ENCODE results near the gene PTPRD. TPM values are rescaled to one million over a fixed set of nuclear protein-coding genes. Genes with fewer than 3 reads are reported as not detected.
"Not testable (repeated sequence)": the region's sequence is repeated elsewhere in the genome, so short reads cannot be mapped to it uniquely, and the experiment has no call there.

PTPRD gene
- total RNA-seq, 2 experiments from 2014 or later: 0.10 TPM; not detected in 1

GRCh38 chr9:9395539-9395938 is 1217.3 kb downstream of the PTPRD start:
- intact Hi-C loops (cut with micrococcal nuclease): no loop called here
- Mint-ChIP-seq H3K4me3 (no peak overlapping the region), H3K4me1 (ENCODE audit: low read depth) (no peaks in the 10 kb centered on the region), H3K9me3 (peaks cover 13% of the 10 kb centered on the region), H3K27ac (no peak overlapping the region), H3K27me3 (no peaks in the 10 kb centered on the region), H3K36me3 (no peaks in the 10 kb centered on the region)
- ChIA-PET POLR2A (no interaction called here), CTCF (no interaction called here)
- no peak for DNase-seq

DNA sequence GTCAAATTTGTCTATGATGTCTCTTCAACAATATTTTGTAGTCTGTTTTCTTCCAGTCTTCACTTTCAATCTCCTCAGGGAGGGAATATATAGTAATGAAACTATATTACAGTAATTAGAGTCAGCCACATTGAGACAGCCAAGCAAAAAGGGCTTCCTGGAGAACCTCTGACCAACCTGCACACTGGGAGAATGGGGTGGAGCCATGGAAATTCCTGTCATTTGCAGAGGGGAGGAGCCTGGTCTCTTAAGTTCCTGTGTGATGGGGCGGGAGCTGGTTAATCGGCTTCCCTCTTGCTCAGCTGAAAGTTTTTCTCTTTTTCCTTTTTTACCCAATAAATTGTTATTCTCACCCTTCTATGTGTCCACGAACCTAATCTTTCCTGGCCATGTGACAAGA is 1220.0 kb downstream of the PTPRD start:
- Mint-ChIP-seq H3K36me3 (no peaks in the 10 kb centered on the region), H3K27ac (no peak overlapping the region), H3K27me3 (no peaks in the 10 kb centered on the region), H3K4me1 (ENCODE audit: low read depth) (no peaks in the 10 kb centered on the region), H3K4me3 (no peak overlapping the region), H3K9me3 (peaks cover 13% of the 10 kb centered on the region)
- ChIA-PET CTCF (no interaction called here), POLR2A (no interaction called here)
- intact Hi-C loops (cut with micrococcal nuclease): no loop called here
- DNase-seq: no peak

GRCh38 chr9:9389904-9390303 is 1222.9 kb downstream of the PTPRD start:
- Mint-ChIP-seq H3K27me3 (no peaks in the 10 kb centered on the region), H3K36me3 (no peaks in the 10 kb centered on the region)
- CTCF ChIA-PET: no interaction called here

DNA sequence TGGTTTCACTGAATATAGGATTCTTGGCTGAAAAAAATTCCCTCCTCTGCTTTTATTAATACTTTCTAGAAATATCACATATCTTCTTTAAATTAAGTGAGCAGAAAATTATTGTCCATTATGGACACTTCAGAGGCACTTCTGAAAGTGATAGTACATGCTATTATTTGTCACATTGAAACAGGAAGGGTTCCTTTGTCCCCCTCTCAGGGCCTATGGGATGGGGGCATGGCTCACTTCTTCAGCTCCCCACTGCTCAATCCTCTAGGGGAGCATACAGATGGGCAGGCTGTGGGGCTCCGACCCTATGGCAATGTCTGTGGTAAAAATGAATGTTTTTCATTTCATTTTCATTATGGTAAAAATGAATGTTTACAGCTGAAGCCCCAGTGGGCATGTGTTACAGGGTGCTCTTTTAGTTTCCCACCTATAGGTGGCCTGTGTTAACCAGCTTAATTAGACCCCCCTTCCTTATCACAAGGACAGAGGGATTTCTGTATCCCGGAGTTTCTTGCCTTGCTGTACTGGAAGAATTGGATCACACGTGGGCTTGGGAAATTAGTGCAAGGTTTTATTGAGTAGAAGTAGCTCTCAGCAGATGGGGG is 1225.2 kb downstream of the PTPRD start:
- H3K4me3 Mint-ChIP-seq: no peak overlapping the region
- no peaks in the 10 kb centered on the region for H3K4me1 Mint-ChIP-seq (ENCODE audit: low read depth)
- DNase-seq: no peak
- ChIA-PET POLR2A (no interaction called here), CTCF (no interaction called here)
- no peaks in the 10 kb centered on the region for H3K36me3 Mint-ChIP-seq
- H3K9me3 Mint-ChIP-seq: peaks cover 2% of the 10 kb centered on the region
- no peak overlapping the region for H3K27ac Mint-ChIP-seq
- intact Hi-C loops (cut with micrococcal nuclease): no loop called here
- no peaks in the 10 kb centered on the region for H3K27me3 Mint-ChIP-seq

More at GRCh38 chr9:9389904-9390303, 1222.9 kb downstream of the PTPRD start:
- intact Hi-C loops (cut with micrococcal nuclease): no loop called here
- Mint-ChIP-seq H3K9me3 (peaks cover 7% of the 10 kb centered on the region), H3K27ac (no peak overlapping the region), H3K4me3 (no peak overlapping the region), H3K4me1 (ENCODE audit: low read depth) (no peaks in the 10 kb centered on the region)
- POLR2A ChIA-PET: no interaction called here
- no peak for DNase-seq

GRCh38 chr9:9362332-9362731 is 1250.5 kb downstream of the PTPRD start:
- no peak for DNase-seq
- H3K4me3 Mint-ChIP-seq: no peak overlapping the region
- intact Hi-C loops (cut with micrococcal nuclease): no loop called here
- ChIA-PET CTCF (no interaction called here), POLR2A (no interaction called here)
- no peaks in the 10 kb centered on the region for H3K27me3 Mint-ChIP-seq
- H3K4me1 Mint-ChIP-seq (ENCODE audit: low read depth): no peaks in the 10 kb centered on the region
- peaks cover 4% of the 10 kb centered on the region for H3K9me3 Mint-ChIP-seq
- H3K27ac Mint-ChIP-seq: no peak overlapping the region
- no peaks in the 10 kb centered on the region for H3K36me3 Mint-ChIP-seq

DNA sequence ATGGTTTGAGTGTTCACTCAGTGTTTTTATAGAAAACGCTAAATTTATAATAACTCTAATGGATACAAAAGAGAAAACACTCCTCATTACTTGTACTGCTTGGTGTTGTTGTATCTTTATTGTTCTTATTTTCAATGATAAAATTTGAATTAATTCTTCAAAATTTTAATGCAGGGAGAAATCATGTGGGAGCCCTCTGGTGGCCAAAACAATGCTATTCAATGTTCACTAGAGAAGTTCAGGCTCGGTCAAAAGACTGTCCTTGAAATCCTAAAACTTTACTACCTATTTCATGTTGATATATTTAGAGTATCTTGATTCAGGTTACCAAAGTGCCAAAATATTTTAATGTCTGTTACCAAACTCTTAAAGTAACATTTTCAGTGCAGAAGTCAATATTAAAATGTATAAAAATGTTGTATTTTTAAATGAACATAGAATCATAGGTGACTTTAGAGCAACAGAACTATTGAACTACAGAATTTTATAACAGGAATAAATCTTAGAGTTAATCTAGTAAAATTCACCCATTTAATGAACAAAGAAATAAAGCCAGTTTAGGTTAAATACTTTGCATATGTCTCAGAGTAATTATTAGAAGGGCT is 1259.8 kb downstream of the PTPRD start:
- ChIA-PET CTCF (no interaction called here), POLR2A (no interaction called here)
- H3K27ac Mint-ChIP-seq: no peak overlapping the region
- H3K4me1 Mint-ChIP-seq (ENCODE audit: low read depth): no peaks in the 10 kb centered on the region
- DNase-seq: no peak
- no peaks in the 10 kb centered on the region for H3K27me3 Mint-ChIP-seq
- no peak overlapping the region for H3K4me3 Mint-ChIP-seq
- no peaks in the 10 kb centered on the region for H3K9me3 Mint-ChIP-seq
- intact Hi-C loops (cut with micrococcal nuclease): no loop called here
- no peaks in the 10 kb centered on the region for H3K36me3 Mint-ChIP-seq

DNA sequence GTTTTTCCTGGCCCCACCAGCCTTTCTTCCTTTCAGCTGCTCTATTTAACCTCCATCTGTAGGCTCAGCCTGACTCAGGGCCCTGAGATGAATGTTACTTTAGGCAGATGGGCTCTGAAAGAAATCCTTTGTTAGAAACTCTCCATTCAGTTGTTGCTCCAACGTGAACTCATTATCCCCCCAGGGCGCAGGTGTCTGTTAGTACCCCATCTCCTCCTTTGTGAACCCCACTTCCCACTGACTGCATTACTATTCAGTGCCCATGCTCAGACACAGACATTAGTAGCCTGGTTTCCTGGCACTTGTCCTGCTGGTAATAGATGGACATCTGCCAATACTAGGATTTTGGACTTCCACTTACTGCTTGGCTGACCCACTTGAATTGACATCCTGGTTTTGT is 1271.6 kb downstream of the PTPRD start:
- intact Hi-C loops (cut with micrococcal nuclease): no loop called here

DNA sequence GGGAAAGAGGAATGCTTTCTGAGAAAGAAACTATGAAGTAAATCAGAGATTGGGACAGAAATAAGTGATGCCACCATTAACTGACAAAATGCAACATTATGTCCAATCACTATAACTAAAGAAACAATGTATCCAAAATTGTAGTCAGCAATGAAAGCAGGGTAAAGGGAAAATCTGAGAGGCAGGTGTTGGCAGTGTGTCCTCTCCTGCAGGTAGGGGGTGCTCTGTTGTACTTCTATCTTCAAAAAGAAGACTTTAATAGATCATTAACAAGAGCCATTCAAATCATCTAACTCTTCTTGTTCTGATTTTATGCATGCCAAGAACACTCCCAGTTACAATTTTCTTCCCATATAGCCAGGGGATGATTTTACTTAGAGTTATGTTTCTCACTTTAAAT is 1275.7 kb downstream of the PTPRD start:
- intact Hi-C loops (cut with micrococcal nuclease): no loop called here
- no peak for DNase-seq
- Mint-ChIP-seq H3K36me3 (no peaks in the 10 kb centered on the region), H3K27ac (no peak overlapping the region), H3K4me3 (no peak overlapping the region), H3K27me3 (no peaks in the 10 kb centered on the region), H3K9me3 (peaks cover 5% of the 10 kb centered on the region), H3K4me1 (ENCODE audit: low read depth) (no peaks in the 10 kb centered on the region)
- POLR2A ChIA-PET: no interaction called here
- CTCF ChIA-PET: no interaction called here

More for the DNA sequence above, 1271.6 kb downstream of the PTPRD start:
- no peak for DNase-seq
- ChIA-PET CTCF (no interaction called here), POLR2A (no interaction called here)
- Mint-ChIP-seq H3K27ac (no peak overlapping the region), H3K27me3 (no peaks in the 10 kb centered on the region), H3K36me3 (no peaks in the 10 kb centered on the region), H3K9me3 (peaks cover 12% of the 10 kb centered on the region), H3K4me3 (no peak overlapping the region), H3K4me1 (ENCODE audit: low read depth) (no peaks in the 10 kb centered on the region)

DNA sequence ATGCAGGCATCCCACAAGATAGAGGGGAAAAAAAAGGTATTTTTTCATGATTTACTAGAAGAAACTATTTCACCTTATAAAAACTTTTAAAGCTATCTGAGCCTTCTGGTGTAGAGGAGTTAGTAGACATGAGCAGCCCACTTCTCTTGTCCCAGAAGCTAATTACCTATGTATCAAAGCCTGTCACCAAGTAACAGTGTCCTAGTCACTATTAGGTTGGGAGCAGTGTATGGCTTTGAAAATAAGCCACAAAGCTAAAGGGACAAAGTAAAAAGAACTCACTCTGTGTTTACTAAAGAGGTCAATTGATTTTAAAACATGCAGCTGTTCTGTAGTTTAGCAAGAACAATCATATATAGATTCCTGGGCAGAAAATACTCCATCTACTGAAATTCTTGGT is 1286.1 kb downstream of the PTPRD start:
- ChIA-PET CTCF (no interaction called here), POLR2A (no interaction called here)
- Mint-ChIP-seq H3K9me3 (peaks cover 8% of the 10 kb centered on the region), H3K4me1 (ENCODE audit: low read depth) (no peaks in the 10 kb centered on the region), H3K27me3 (no peaks in the 10 kb centered on the region), H3K36me3 (no peaks in the 10 kb centered on the region), H3K4me3 (no peak overlapping the region), H3K27ac (no peak overlapping the region)
- intact Hi-C loops (cut with micrococcal nuclease): no loop called here
- DNase-seq: no peak

GRCh38 chr9:9319007-9319406 is 1293.8 kb downstream of the PTPRD start:
- intact Hi-C loops (cut with micrococcal nuclease): no loop called here
- Mint-ChIP-seq H3K27ac (no peak overlapping the region), H3K27me3 (no peaks in the 10 kb centered on the region), H3K4me3 (no peak overlapping the region), H3K36me3 (no peaks in the 10 kb centered on the region), H3K4me1 (ENCODE audit: low read depth) (no peaks in the 10 kb centered on the region), H3K9me3 (peaks cover 6% of the 10 kb centered on the region)
- ChIA-PET POLR2A (no interaction called here), CTCF (no interaction called here)
- no peak for DNase-seq

DNA sequence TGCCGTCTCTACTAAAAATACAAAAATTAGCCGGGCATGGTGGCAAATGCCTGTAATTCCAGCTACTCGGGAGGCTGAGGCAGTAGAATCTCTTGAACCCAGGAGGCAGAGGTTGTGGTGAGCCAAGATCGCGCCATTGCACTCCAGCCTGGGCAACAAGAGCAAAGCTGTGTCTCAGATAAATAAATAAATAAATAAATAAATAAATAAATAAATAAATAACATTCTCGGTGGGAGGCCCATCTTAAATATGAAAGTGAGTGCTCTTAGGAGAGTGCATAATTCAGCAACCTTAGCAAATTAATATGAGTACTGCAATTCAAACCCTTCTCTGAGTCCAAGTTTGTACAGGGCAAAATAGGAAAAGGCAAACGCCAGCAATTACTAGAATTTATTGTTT is 1302.1 kb downstream of the PTPRD start:
- H3K4me3 Mint-ChIP-seq; DNase-seq; POLR2A ChIA-PET; intact Hi-C loops (cut with micrococcal nuclease); H3K4me1 Mint-ChIP-seq (ENCODE audit: low read depth); H3K36me3 Mint-ChIP-seq; CTCF ChIA-PET; H3K27ac Mint-ChIP-seq; H3K27me3 Mint-ChIP-seq; H3K9me3 Mint-ChIP-seq: not testable (repeated sequence)

- H3K9me3 Mint-ChIP-seq: no peaks in the 10 kb centered on the region
- H3K4me1 Mint-ChIP-seq (ENCODE audit: low read depth): no peaks in the 10 kb centered on the region
- no peak for DNase-seq
- H3K36me3 Mint-ChIP-seq: no peaks in the 10 kb centered on the region
- H3K27me3 Mint-ChIP-seq: no peaks in the 10 kb centered on the region
- intact Hi-C loops (cut with micrococcal nuclease): no loop called here
- ChIA-PET CTCF (no interaction called here), POLR2A (no interaction called here)
- H3K4me3 Mint-ChIP-seq: no peak overlapping the region
- no peak overlapping the region for H3K27ac Mint-ChIP-seq
Measured at GRCh38 chr9:9305600-9305999, 1307.2 kb downstream of the PTPRD start.

DNA sequence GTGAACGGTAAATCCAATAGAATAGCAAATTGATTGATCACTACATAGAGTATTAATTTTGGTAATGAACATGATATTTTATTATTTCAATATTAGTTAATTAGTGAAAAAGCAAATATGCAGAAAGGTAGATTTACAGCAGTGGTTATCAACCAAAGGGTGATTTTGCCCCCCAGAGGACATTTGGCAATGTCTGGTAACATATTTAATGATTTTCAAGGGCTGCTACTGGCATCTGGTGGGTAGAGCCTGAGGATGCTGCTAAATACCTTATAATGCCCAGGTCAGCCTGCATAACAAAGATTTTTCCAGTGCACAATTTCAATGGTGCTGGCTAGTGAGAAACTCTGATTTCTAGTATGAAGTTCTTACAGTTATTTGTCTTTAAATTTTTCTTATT is 1313.7 kb downstream of the PTPRD start:
- no peaks in the 10 kb centered on the region for H3K36me3 Mint-ChIP-seq
- no peak for DNase-seq
- no peaks in the 10 kb centered on the region for H3K27me3 Mint-ChIP-seq
- ChIA-PET POLR2A (no interaction called here), CTCF (no interaction called here)
- intact Hi-C loops (cut with micrococcal nuclease): no loop called here
- no peaks in the 10 kb centered on the region for H3K9me3 Mint-ChIP-seq
- H3K27ac Mint-ChIP-seq: no peak overlapping the region
- no peak overlapping the region for H3K4me3 Mint-ChIP-seq
- H3K4me1 Mint-ChIP-seq (ENCODE audit: low read depth): no peaks in the 10 kb centered on the region
